Activated naive CD8-positive, alpha-beta T cell (primary cell): ENCODE measurements around the gene FAM8A1.

Experiments used
- H3K27ac Mint-ChIP-seq: one replicate; pipeline ENCODE4 v1.8.0; 2021; ENCODE audit warnings: mixed read lengths
- H3K27me3 Mint-ChIP-seq: one replicate; pipeline ENCODE4 v1.8.0; 2021; ENCODE audit warnings: mixed read lengths
- H3K36me3 Mint-ChIP-seq: one replicate; pipeline ENCODE4 v1.8.0; 2021; ENCODE audit warnings: mixed read lengths
- H3K4me1 Mint-ChIP-seq: one replicate; pipeline ENCODE4 v1.8.0; 2021; ENCODE audit warnings: low read depth, mixed read lengths
- H3K4me3 Mint-ChIP-seq: one replicate; pipeline ENCODE4 v1.8.0; 2021; ENCODE audit warnings: mild to moderate bottlenecking, mixed read lengths
- H3K9me3 Mint-ChIP-seq: one replicate; pipeline ENCODE4 v1.8.0; 2021; ENCODE audit warnings: low read depth, mixed read lengths

The FAM8A1 gene

GRCh38 chr6:17588011-17588410 lies 12.1 kb upstream of the FAM8A1 start:
- H3K4me3 Mint-ChIP-seq, result no peak overlapping the region

GRCh38 chr6:17589406-17590096 lies 10.6 kb upstream of the FAM8A1 start:
- no peak overlapping the region for H3K4me3 Mint-ChIP-seq
- H3K27ac Mint-ChIP-seq, result peak overlapping the region; percentile 28
- no peaks in the 10 kb centered on the region for H3K36me3 Mint-ChIP-seq
- peaks cover 19% of the 10 kb centered on the region for H3K4me1 Mint-ChIP-seq
- H3K9me3 Mint-ChIP-seq, result no peaks in the 10 kb centered on the region
- H3K27me3 Mint-ChIP-seq, result no peaks in the 10 kb centered on the region

More at GRCh38 chr6:17588011-17588410, 12.1 kb upstream of the FAM8A1 start:
- Mint-ChIP-seq H3K27ac (no peak overlapping the region), H3K36me3 (no peaks in the 10 kb centered on the region), H3K4me1 (peaks cover 23% of the 10 kb centered on the region), H3K27me3 (no peaks in the 10 kb centered on the region), H3K9me3 (no peaks in the 10 kb centered on the region)

- Mint-ChIP-seq H3K27me3 (no peaks in the 10 kb centered on the region), H3K27ac (no peak overlapping the region), H3K9me3 (no peaks in the 10 kb centered on the region), H3K36me3 (no peaks in the 10 kb centered on the region), H3K4me3 (no peak overlapping the region), H3K4me1 (peaks cover 19% of the 10 kb centered on the region)
Observed at GRCh38 chr6:17591287-17591686, 8.8 kb upstream of the FAM8A1 start.

DNA sequence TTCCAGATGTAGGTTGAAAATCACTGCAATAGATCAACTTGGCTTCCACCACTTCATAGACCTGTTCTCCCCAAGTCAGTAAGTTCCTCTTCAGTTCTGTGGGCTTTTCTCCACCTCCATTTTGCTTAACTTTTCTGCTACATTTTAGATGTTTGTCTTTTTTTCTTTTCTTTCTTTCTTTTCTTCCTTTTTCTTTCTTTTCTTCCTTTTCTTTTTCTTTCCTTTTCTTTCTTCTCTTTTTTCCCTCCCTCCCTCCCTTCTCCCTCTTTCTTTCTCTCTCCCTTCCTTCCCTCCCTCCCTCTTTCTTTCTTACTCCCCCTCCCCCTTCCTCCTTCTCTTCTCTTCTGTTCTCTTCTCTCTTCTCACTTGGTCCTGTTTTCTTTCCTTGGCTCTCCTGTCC lies 6.9 kb upstream of the FAM8A1 start:
- Mint-ChIP-seq H3K36me3 (no peaks in the 10 kb centered on the region), H3K4me1 (peaks cover 19% of the 10 kb centered on the region), H3K27me3 (no peaks in the 10 kb centered on the region), H3K27ac (no peak overlapping the region), H3K4me3 (no peak overlapping the region), H3K9me3 (no peaks in the 10 kb centered on the region)

- Mint-ChIP-seq H3K4me1 (peaks cover 11% of the 10 kb centered on the region), H3K9me3 (no peaks in the 10 kb centered on the region), H3K27ac (no peak overlapping the region), H3K4me3 (no peak overlapping the region), H3K27me3 (no peaks in the 10 kb centered on the region), H3K36me3 (no peaks in the 10 kb centered on the region)
Observed at GRCh38 chr6:17596085-17596484, 4.0 kb upstream of the FAM8A1 start.

DNA sequence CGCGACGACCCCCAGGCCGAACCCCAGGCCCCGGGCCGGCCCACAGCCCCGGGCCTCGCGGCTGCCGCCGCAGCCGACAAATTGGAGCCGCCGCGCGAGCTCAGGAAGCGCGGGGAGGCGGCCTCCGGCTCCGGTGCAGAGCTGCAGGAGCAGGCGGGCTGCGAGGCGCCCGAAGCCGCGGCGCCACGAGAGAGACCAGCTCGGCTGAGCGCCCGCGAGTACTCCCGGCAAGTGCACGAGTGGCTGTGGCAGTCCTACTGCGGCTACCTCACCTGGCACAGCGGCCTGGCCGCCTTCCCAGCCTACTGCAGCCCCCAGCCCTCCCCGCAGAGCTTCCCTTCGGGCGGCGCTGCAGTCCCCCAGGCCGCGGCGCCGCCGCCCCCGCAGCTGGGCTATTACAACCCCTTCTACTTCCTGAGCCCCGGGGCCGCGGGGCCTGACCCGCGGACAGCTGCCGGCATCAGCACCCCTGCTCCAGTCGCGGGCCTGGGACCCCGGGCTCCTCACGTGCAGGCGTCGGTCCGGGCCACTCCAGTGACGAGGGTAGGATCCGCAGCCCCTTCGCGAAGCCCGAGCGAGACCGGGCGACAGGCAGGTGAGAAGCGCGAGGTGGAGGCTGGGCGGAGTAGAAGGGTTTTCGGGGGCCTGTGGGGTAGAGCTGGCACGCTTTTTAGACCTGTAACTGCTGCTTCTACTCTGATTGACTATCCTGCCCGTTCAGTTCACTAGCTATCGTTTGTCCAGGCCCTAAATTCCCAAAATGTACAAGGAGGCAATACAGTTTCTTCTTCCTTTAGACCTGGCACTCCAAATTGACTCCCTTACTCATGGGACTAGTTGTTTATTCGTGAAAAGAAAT lies 654 bp downstream of the FAM8A1 start:
- Mint-ChIP-seq H3K36me3 (peaks cover under 1% of the 10 kb centered on the region), H3K4me3 (peak overlapping the region; percentile 87), H3K27me3 (no peaks in the 10 kb centered on the region), H3K9me3 (no peaks in the 10 kb centered on the region), H3K27ac (peak overlapping the region; percentile 85), H3K4me1 (peaks cover 39% of the 10 kb centered on the region)

DNA sequence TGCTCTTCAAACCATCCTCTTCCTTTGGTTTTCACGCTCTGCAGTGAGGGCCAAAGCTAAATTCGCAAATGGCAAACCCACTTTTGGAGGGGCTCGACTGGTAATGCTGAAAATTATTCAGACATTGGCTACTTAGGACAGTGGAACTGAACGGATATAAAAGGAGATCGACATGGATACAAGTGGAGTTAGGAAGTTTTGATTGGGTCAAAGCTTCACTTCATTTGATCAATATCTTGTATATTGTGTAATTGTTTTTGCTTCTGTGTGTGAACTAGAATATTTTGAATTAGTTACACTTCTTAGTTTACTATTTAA lies 1.2 kb downstream of the FAM8A1 start:
- H3K4me3 Mint-ChIP-seq, result peak overlapping the region; percentile 87
- peaks cover 39% of the 10 kb centered on the region for H3K4me1 Mint-ChIP-seq

GRCh38 chr6:17602888-17603287 lies 2.8 kb downstream of the FAM8A1 start:
- H3K36me3 Mint-ChIP-seq, result peaks cover 6% of the 10 kb centered on the region
- peak overlapping the region; percentile 44 for H3K4me3 Mint-ChIP-seq
- peak overlapping the region; percentile 38 for H3K27ac Mint-ChIP-seq
- H3K4me1 Mint-ChIP-seq, result peaks cover 39% of the 10 kb centered on the region
- no peaks in the 10 kb centered on the region for H3K9me3 Mint-ChIP-seq
- no peaks in the 10 kb centered on the region for H3K27me3 Mint-ChIP-seq

More for the DNA sequence above, 1.2 kb downstream of the FAM8A1 start:
- Mint-ChIP-seq H3K27ac (peak overlapping the region; percentile 85), H3K9me3 (no peaks in the 10 kb centered on the region), H3K36me3 (peaks cover 3% of the 10 kb centered on the region), H3K27me3 (no peaks in the 10 kb centered on the region)

DNA sequence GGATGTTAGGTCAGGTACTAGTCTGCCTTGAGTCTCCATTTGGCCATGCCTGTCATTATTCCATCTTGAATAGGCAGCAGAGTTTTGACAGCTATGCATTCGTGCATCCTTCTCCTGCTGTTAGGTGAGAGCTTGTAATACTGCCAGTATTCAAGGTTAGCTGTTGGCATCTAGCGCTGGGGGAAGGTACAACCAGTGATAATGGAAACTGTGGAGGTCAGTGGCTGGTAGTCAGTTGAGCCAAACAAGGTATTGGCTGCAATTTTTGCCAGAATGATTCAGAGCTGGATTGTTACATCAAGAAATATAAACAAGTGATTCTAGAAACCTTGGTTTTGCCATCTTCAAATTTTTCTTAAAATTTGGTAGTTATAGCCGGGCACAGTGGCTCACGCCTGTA lies 6.5 kb downstream of the FAM8A1 start:
- H3K36me3 Mint-ChIP-seq, result peaks cover 6% of the 10 kb centered on the region

DNA sequence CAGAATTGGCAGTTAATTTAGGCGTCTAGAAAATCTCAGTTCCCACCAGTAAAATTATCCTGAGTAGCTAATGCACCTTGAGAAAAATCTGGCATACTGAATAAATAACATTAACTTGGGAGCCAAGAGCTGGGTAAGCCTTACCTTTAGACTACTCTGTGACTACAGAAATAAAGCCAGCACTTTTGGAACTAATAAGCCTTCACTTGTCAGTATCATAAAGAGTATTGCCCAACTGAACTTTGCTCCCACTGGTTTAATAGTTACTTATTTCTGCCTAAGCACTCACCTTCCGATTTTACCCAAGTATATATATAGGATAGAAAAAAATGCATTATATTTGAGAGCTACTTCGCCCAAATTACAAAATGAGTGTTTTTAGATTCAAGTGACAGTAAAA lies 10.7 kb downstream of the FAM8A1 start:
- Mint-ChIP-seq H3K27ac (peak overlapping the region; percentile 50), H3K36me3 (peaks cover 4% of the 10 kb centered on the region), H3K4me3 (no peak overlapping the region), H3K4me1 (no peaks in the 10 kb centered on the region), H3K9me3 (no peaks in the 10 kb centered on the region), H3K27me3 (no peaks in the 10 kb centered on the region)

More for the DNA sequence above, 6.5 kb downstream of the FAM8A1 start:
- no peaks in the 10 kb centered on the region for H3K9me3 Mint-ChIP-seq
- H3K27ac Mint-ChIP-seq, result no peak overlapping the region
- no peaks in the 10 kb centered on the region for H3K27me3 Mint-ChIP-seq
- H3K4me3 Mint-ChIP-seq, result no peak overlapping the region
- peaks cover 24% of the 10 kb centered on the region for H3K4me1 Mint-ChIP-seq

- Mint-ChIP-seq H3K36me3 (peaks cover 1% of the 10 kb centered on the region), H3K9me3 (no peaks in the 10 kb centered on the region), H3K4me1 (peaks cover under 1% of the 10 kb centered on the region), H3K27ac (peak overlapping the region; percentile 51), H3K27me3 (no peaks in the 10 kb centered on the region), H3K4me3 (no peak overlapping the region)
Observed at GRCh38 chr6:17612048-17612447, 11.9 kb downstream of the FAM8A1 start.

GRCh38 chr6:17615794-17616193 lies 15.7 kb downstream of the FAM8A1 start:
- no peaks in the 10 kb centered on the region for H3K27me3 Mint-ChIP-seq
- H3K36me3 Mint-ChIP-seq, result peaks cover 17% of the 10 kb centered on the region
- no peak overlapping the region for H3K4me3 Mint-ChIP-seq
- peaks cover 8% of the 10 kb centered on the region for H3K4me1 Mint-ChIP-seq
- no peak overlapping the region for H3K27ac Mint-ChIP-seq
- H3K9me3 Mint-ChIP-seq, result no peaks in the 10 kb centered on the region

DNA sequence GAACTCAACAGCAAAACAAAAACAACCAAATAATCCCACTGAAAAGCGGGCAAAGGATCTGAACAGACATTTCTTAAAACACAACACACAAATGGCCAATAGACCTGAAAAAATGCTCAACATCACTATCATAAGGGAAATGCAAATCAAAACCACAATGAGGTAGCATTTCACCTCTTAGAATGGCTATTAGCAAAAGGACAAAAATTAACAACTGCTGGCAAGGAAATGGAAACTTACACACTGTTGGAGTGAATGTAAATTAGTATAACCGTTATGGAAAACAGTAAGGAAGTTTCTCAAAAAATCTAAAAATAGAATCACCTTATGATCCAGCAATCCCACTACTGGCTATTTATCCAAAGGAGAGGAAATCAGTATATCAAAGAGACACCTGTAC lies 20.9 kb downstream of the FAM8A1 start:
- Mint-ChIP-seq H3K36me3 (peaks cover 23% of the 10 kb centered on the region), H3K4me1 (peaks cover 17% of the 10 kb centered on the region), H3K4me3 (no peak overlapping the region), H3K9me3 (no peaks in the 10 kb centered on the region), H3K27me3 (no peaks in the 10 kb centered on the region), H3K27ac (no peak overlapping the region)

GRCh38 chr6:17622144-17622543 lies 22.0 kb downstream of the FAM8A1 start:
- Mint-ChIP-seq H3K4me3 (no peak overlapping the region), H3K4me1 (peaks cover 15% of the 10 kb centered on the region), H3K36me3 (peaks cover 21% of the 10 kb centered on the region), H3K27me3 (no peaks in the 10 kb centered on the region), H3K9me3 (no peaks in the 10 kb centered on the region), H3K27ac (no peak overlapping the region)

DNA sequence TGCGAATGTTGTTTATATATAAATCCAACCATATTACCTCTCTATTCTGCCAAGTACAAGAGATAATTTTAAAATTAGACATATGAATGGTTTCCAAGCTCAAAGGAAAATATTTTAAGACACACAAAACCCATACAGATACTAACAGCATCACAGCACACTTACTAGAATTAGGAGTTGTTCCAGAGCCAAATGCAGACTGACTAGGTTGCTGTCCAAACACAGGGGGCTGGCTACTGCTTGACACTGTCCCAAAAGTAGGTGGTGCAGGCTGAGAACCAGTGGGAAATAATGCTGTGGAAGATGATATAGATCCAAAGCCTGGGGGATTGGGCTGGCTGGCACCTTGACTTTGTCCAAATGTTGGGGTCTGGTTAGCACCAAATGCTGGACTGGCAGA lies 24.3 kb downstream of the FAM8A1 start:
- Mint-ChIP-seq H3K4me1 (peaks cover 26% of the 10 kb centered on the region), H3K36me3 (peaks cover 14% of the 10 kb centered on the region), H3K27me3 (no peaks in the 10 kb centered on the region), H3K9me3 (no peaks in the 10 kb centered on the region), H3K27ac (peak overlapping the region; percentile 6), H3K4me3 (no peak overlapping the region)
